Spleen (tissue), 11 donors: ENCODE data around the gene NEMF. TPM values are rescaled to one million over a fixed set of nuclear protein-coding genes. Genes with fewer than 3 reads are reported as not detected.
"Not testable (repeated sequence)": the region's sequence is repeated elsewhere in the genome, so short reads cannot be mapped to it uniquely, and the experiment has no call there.

Experiments used
- DNase-seq: peaks from one replicate; pipeline ENCODE4 v3.0.0-alpha.2; 2020
- H3K27ac ChIP-seq, 8 donors: fragments of 200-600 bp; sonication (generic) in 7 of 8; 1 replicate in 4 of 8; 2 replicates in 4 of 8; pipeline versions ENCODE4 v1.5.0 to v1.8.0; 2016 to 2021; ENCODE audit warnings: inconsistent platforms in 4 of 8, mild to moderate bottlenecking in 4 of 8, moderate library complexity in 1 of 8
- H3K27me3 ChIP-seq, 7 donors: fragments of 200-600 bp; sonication (generic) in 6 of 7; replicated peaks in 1 of 7; 1 replicate in 4 of 7; 2 replicates in 3 of 7; pipeline versions ENCODE4 v1.5.0 to v1.8.0; 2016 to 2021; ENCODE audit warnings: inconsistent platforms in 3 of 7, mild to moderate bottlenecking in 1 of 7
- H3K36me3 ChIP-seq, 6 donors: fragments of 200-600 bp; sonication (generic) in 5 of 6; 1 replicate in 4 of 6; 2 replicates in 2 of 6; pipeline versions ENCODE4 v1.5.0 to v1.8.0; 2016 to 2021; ENCODE audit warnings: inconsistent platforms in 2 of 6
- H3K4me1 ChIP-seq, 6 donors: fragments of 200-600 bp; sonication (generic) in 5 of 6; 1 replicate in 3 of 6; 2 replicates in 3 of 6; pipeline versions ENCODE4 v1.5.0 to v1.8.0; 2016 to 2021; ENCODE audit warnings: inconsistent platforms in 3 of 6
- H3K4me3 ChIP-seq, 8 donors: fragments of 200-600 bp; sonication (generic) in 7 of 8; 1 replicate in 4 of 8; 2 replicates in 4 of 8; pipeline versions ENCODE4 v1.5.0 to v1.8.0; 2016 to 2021; ENCODE audit warnings: inconsistent platforms in 4 of 8, mild to moderate bottlenecking in 4 of 8, moderate library complexity in 2 of 8
- H3K9me3 ChIP-seq, 8 donors: fragments of 200-600 bp; sonication (generic) in 7 of 8; 1 replicate in 4 of 8; 2 replicates in 4 of 8; pipeline versions ENCODE4 v1.5.0 to v1.8.0; 2016 to 2021; ENCODE audit warnings: inconsistent platforms in 4 of 8
- CTCF ChIP-seq, 11 experiments: fragments of 200-600 bp in 7 of 11; fragments of 450-650 bp in 4 of 11; sonication (generic) in 4 of 11; IDR thresholded peaks in 8 of 11; conservative IDR thresholded peaks in 3 of 11; 1 replicate in 7 of 11; 2 replicates in 4 of 11; pipeline versions ENCODE4 v1.4.0 to v1.8.0; 2016 to 2021; ENCODE audit warnings: antibody characterized with exemption in 11 of 11, inconsistent platforms in 4 of 11, mild to moderate bottlenecking in 1 of 11
- POLR2A ChIP-seq, 3 donors: fragments of 450-650 bp; IDR thresholded peaks; one replicate each; pipeline ENCODE4 v1.5.1; 2017; ENCODE audit warnings: antibody characterized with exemption in 3 of 3, mild to moderate bottlenecking in 1 of 3
- POLR2AphosphoS5 ChIP-seq, 3 donors: sonication (generic); formaldehyde crosslinking; IDR thresholded peaks; one replicate each; pipeline ENCODE4 v1.5.1; 2017; ENCODE audit warnings: antibody characterized with exemption in 3 of 3
- WGBS, 5 donors: extraction: QIAGEN DNeasy Blood & Tissue Kit in 3 of 5; methylation state at CpG; one replicate each; pipeline versions ENCODE4 v1.1.5 to v1.1.7; 2013 to 2018; 5-methylcytosine and 5-hydroxymethylcytosine counted together
- intact Hi-C: fragments of 100-400 bp; cut with DNase I; formaldehyde crosslinking; loops from one replicate; pipeline ENCODE4 v1.15.0; 2023; ENCODE audit warnings: low total_unique reads
- polyA plus RNA-seq, 3 donors: library from polyadenylated mRNA; stranded (reverse); fragments of 200-250 nt; gene quantifications; one replicate each; pipeline ENCODE4 v1.2.1, GENCODE V29; 2013
- total RNA-seq, 7 donors: library from RNA; depleted of rRNA in 3 of 7; stranded (reverse); fragments of >200 nt in 3 of 7; fragmentation: NEBNext Ultra II Directional in 4 of 7; extraction: Animal tissue kit (Norgen Biotek cat#: 25700) in 4 of 7; gene quantifications; one replicate each; pipeline versions ENCODE4 v1.1.0 to v1.2.1, GENCODE V29; 2016 to 2021
- donor health status: healthy with polysubstance abuse.
- donor health status: DM: no; HTN: no; CAD: no; lungs with moderate emphysema.
- donor health status: DM: no; HTN: no; CAD: no.
- donor health status: Bipolar disorder and iron deficiency.
- donor health status: healthy.
- donor health status: DM: no; HTN: no; CAD: no.
- donor health status: DM: yes; HTN: yes; CAD: no.

NEMF gene
- total and polyA plus RNA-seq, 10 donors: 24.3 to 187 (median 82.4) TPM

- Histone ChIP-seq H3K36me3 (peaks cover 0 to 17% (median 4%) of the 10 kb centered on the region in 6 donors), H3K27me3 (no peaks in the 10 kb centered on the region), H3K27ac (no peak overlapping the region), H3K4me1 (no peaks in the 10 kb centered on the region), H3K9me3 (no peaks in the 10 kb centered on the region), H3K4me3 (no peak overlapping the region)
- WGBS, 5 donors: 76 to 93% (median 84%) methylated on average over 5 of the region's 5 CpGs
- DNase-seq: no peak
- TF ChIP-seq POLR2AphosphoS5 (IDR thresholded peaks at IDR 0.05) (no peak), CTCF (IDR thresholded peaks at IDR 0.05 in 8 of 11, conservative IDR thresholded peaks at IDR 0.05 in 3 of 11) (no peak), POLR2A (IDR thresholded peaks at IDR 0.05) (no peak)
- intact Hi-C loops: no loop called here
These were observed 98.0 kb downstream of the NEMF start for GRCh38 chr14:49754570-49755097.

- peaks cover 0 to 70% (median 11%) of the 10 kb centered on the region in 6 donors for H3K36me3 ChIP-seq
- H3K4me3 ChIP-seq, H3K4me1 ChIP-seq, H3K27ac ChIP-seq, H3K9me3 ChIP-seq, H3K27me3 ChIP-seq, intact Hi-C loops, DNase-seq: not testable (repeated sequence)
These were observed 106.1 kb downstream of the NEMF start for GRCh38 chr14:49746476-49746875.

- H3K4me1 ChIP-seq: no peaks in the 10 kb centered on the region
- WGBS, 5 donors: 90 to 100% (median 94%) methylated on average over 1 of the region's 1 CpG
These were observed 107.4 kb downstream of the NEMF start for GRCh38 chr14:49745191-49745590.

GRCh38 chr14:49735669-49736068, 116.9 kb downstream of the NEMF start:
- H3K27me3 ChIP-seq, H3K4me3 ChIP-seq, intact Hi-C loops, DNase-seq, H3K27ac ChIP-seq, H3K4me1 ChIP-seq, H3K9me3 ChIP-seq: not testable (repeated sequence)
- WGBS, 5 donors: 81 to 100% (median 98%) methylated on average over 4 of the region's 4 CpGs
- peaks cover 0 to 58% (median 8%) of the 10 kb centered on the region in 6 donors for H3K36me3 ChIP-seq

More at GRCh38 chr14:49745191-49745590, 107.4 kb downstream of the NEMF start:
- Histone ChIP-seq H3K9me3 (no peaks in the 10 kb centered on the region), H3K27me3 (no peaks in the 10 kb centered on the region), H3K36me3 (peaks cover 0 to 82% (median 19%) of the 10 kb centered on the region in 6 donors), H3K27ac (no peak overlapping the region), H3K4me3 (no peak overlapping the region)
- no peak for TF ChIP-seq CTCF (IDR thresholded peaks at IDR 0.05 in 8 of 11, conservative IDR thresholded peaks at IDR 0.05 in 3 of 11)
- no peak for TF ChIP-seq POLR2A (IDR thresholded peaks at IDR 0.05)
- TF ChIP-seq POLR2AphosphoS5 (IDR thresholded peaks at IDR 0.05): no peak
- intact Hi-C loops: no loop called here
- no peak for DNase-seq

DNA sequence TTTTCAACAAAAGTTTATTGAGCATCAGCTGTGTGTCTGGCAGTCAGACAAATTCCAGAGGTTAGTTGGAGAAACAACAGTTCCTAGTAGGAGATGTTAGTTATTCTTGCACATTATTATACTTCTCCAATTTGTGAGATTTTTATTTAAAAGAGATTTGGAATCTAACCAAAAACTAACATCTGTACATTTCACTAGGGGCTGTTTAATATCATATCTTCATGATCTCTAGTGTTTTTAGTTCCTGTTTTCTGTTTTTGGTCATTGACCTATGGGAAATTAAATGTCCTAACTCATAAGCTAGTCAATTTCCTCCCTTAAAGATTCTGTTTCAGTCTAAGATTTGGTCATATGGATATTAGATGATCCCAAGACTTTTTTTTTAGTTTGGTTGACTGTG, 118.8 kb downstream of the NEMF start:
- no peak for DNase-seq
- Histone ChIP-seq H3K4me3 (no peak overlapping the region), H3K27ac (no peak overlapping the region), H3K27me3 (no peaks in the 10 kb centered on the region), H3K9me3 (no peaks in the 10 kb centered on the region), H3K4me1 (no peaks in the 10 kb centered on the region), H3K36me3 (peaks cover 0 to 49% (median 7%) of the 10 kb centered on the region in 6 donors)
- TF ChIP-seq POLR2A (IDR thresholded peaks at IDR 0.05): no peak
- no peak for TF ChIP-seq POLR2AphosphoS5 (IDR thresholded peaks at IDR 0.05)
- TF ChIP-seq CTCF (IDR thresholded peaks at IDR 0.05 in 8 of 11, conservative IDR thresholded peaks at IDR 0.05 in 3 of 11): no peak
- intact Hi-C loops: no loop called here
